ENCODE data around the gene TTC38. TPM values are rescaled to one million over a fixed set of nuclear protein-coding genes. Genes with fewer than 3 reads are reported as not detected.

Gene TTC38
- total RNA-seq, 1 experiment from 2014 or later = 16.7 TPM

GRCh38 chr22:46280999-46281623 lies 13.3 kb downstream of the TTC38 start:
- no peaks in the 10 kb centered on the region for H3K9me3 Mint-ChIP-seq (ENCODE audit: unreplicated experiment)
- CTCF ChIA-PET = interaction anchor here (0.8 to 1.0 kb wide), 3 partner anchors 13 to 159 kb away, joined by 3 to 4 read pairs (median 3); partner anchors contain the start of gene TTC38
- no peak for DNase-seq (ENCODE audit: unreplicated experiment)
- intact Hi-C loops (cut with micrococcal nuclease) = no loop called here
- H3K36me3 Mint-ChIP-seq (ENCODE audit: insufficient read depth, unreplicated experiment) = peaks cover 60% of the 10 kb centered on the region
- no peaks in the 10 kb centered on the region for H3K4me1 Mint-ChIP-seq (ENCODE audit: insufficient read depth, unreplicated experiment)
- no peak overlapping the region for H3K4me3 Mint-ChIP-seq (ENCODE audit: unreplicated experiment)
- H3K27ac Mint-ChIP-seq (ENCODE audit: low read depth, unreplicated experiment) = no peak overlapping the region
- POLR2A ChIA-PET = interaction anchor here (0.6 to 0.9 kb wide), 2 partner anchors 13 to 277 kb away, joined by 3 to 4 read pairs; partner anchors contain the start of gene TTC38
- H3K27me3 Mint-ChIP-seq (ENCODE audit: insufficient read depth, unreplicated experiment) = no peaks in the 10 kb centered on the region
- BruUV-seq (replicated peaks) = no TSS peak
- TF ChIP-seq CTCF (IDR thresholded peaks at IDR 0.05; ENCODE audit: unreplicated experiment) = no peak

GRCh38 chr22:46281866-46282678 lies 14.3 kb downstream of the TTC38 start:
- Mint-ChIP-seq H3K36me3 (ENCODE audit: insufficient read depth, unreplicated experiment) (peaks cover 59% of the 10 kb centered on the region), H3K27ac (ENCODE audit: low read depth, unreplicated experiment) (no peak overlapping the region), H3K9me3 (ENCODE audit: unreplicated experiment) (no peaks in the 10 kb centered on the region), H3K4me3 (ENCODE audit: unreplicated experiment) (no peak overlapping the region), H3K4me1 (ENCODE audit: insufficient read depth, unreplicated experiment) (no peaks in the 10 kb centered on the region), H3K27me3 (ENCODE audit: insufficient read depth, unreplicated experiment) (no peaks in the 10 kb centered on the region)
- intact Hi-C loops (cut with micrococcal nuclease) = no loop called here
- no TSS peak for BruUV-seq (replicated peaks)
- ChIA-PET CTCF (no interaction called here), POLR2A (no interaction called here)
- TF ChIP-seq CTCF (IDR thresholded peaks at IDR 0.05; ENCODE audit: unreplicated experiment) = no peak
- DNase-seq (ENCODE audit: unreplicated experiment) = no peak

GRCh38 chr22:46286006-46286405 lies 18.2 kb downstream of the TTC38 start:
- BruUV-seq (replicated peaks) = no TSS peak
- POLR2A ChIA-PET = interaction anchor here (2.0 to 2.4 kb wide), 2 partner anchors 10 to 17 kb away, joined by 4 to 7 read pairs; partner anchors contain the start of gene TTC38
- intact Hi-C loops (cut with micrococcal nuclease) = no loop called here
- DNase-seq (ENCODE audit: unreplicated experiment) = no peak
- CTCF ChIA-PET = interaction anchor here (1.1 kb wide), 1 partner anchor 10 kb away, joined by 3 read pairs; no protein-coding TSS in a partner anchor
- no peak for TF ChIP-seq CTCF (IDR thresholded peaks at IDR 0.05; ENCODE audit: unreplicated experiment)
- Mint-ChIP-seq H3K9me3 (ENCODE audit: unreplicated experiment) (no peaks in the 10 kb centered on the region), H3K36me3 (ENCODE audit: insufficient read depth, unreplicated experiment) (peaks cover 52% of the 10 kb centered on the region), H3K27ac (ENCODE audit: low read depth, unreplicated experiment) (no peak overlapping the region), H3K4me1 (ENCODE audit: insufficient read depth, unreplicated experiment) (no peaks in the 10 kb centered on the region), H3K4me3 (ENCODE audit: unreplicated experiment) (no peak overlapping the region), H3K27me3 (ENCODE audit: insufficient read depth, unreplicated experiment) (no peaks in the 10 kb centered on the region)
